Measurements from ENCODE around the gene LHPP.

Gene LHPP

GRCh38 chr10:124505279-124505678 is 43.7 kb downstream of the LHPP start:
- no peak overlapping the region for H4K5ac ChIP-seq (ENCODE audit: low read length)
- H3K4ac ChIP-seq (ENCODE audit: low read depth, low read length) = no peak overlapping the region
- H3K36me3 ChIP-seq (ENCODE audit: control insufficient read depth, insufficient read depth, low read length) = peaks cover 4% of the 10 kb centered on the region
- no peaks in the 10 kb centered on the region for H3K27me3 ChIP-seq (ENCODE audit: insufficient read depth, low read length, poor library complexity)
- no peak overlapping the region for H3K18ac ChIP-seq (ENCODE audit: low read length)
- H2AK5ac ChIP-seq (ENCODE audit: low read length) = no peak overlapping the region
- H2BK5ac ChIP-seq (ENCODE audit: low read length) = no peak overlapping the region
- no peaks in the 10 kb centered on the region for H3K79me2 ChIP-seq (ENCODE audit: control insufficient read depth, insufficient read depth, low read length)
- WGBS (ENCODE audit: extremely low coverage, insufficient coverage, low lambda C conversion rate) = no CpG with 5 or more reads among the region's 2 CpGs
- no peak overlapping the region for H3K27ac ChIP-seq (ENCODE audit: low read depth, low read length)
- H2BK15ac ChIP-seq (replicated peaks; ENCODE audit: low read depth) = no peak overlapping the region
- DNase-seq = no peak
- H3K56ac ChIP-seq (ENCODE audit: low read length) = no peak overlapping the region
- no peak overlapping the region for H4K8ac ChIP-seq (ENCODE audit: low read depth, low read length)
- H3K4me2 ChIP-seq (ENCODE audit: low read length) = no peak overlapping the region
- H3K9ac ChIP-seq (ENCODE audit: low read length) = no peak overlapping the region
- H3K4me1 ChIP-seq (ENCODE audit: control insufficient read depth, low read depth, low read length) = no peaks in the 10 kb centered on the region
- no peak overlapping the region for H2BK120ac ChIP-seq (ENCODE audit: low read depth, low read length)
- no peak overlapping the region for H3K4me3 ChIP-seq (ENCODE audit: low read length)
- H3K23ac ChIP-seq (ENCODE audit: low read length) = no peak overlapping the region
- H3K79me1 ChIP-seq (ENCODE audit: low read length) = no peaks in the 10 kb centered on the region

- H2BK15ac ChIP-seq (replicated peaks; ENCODE audit: low read depth) = no peak overlapping the region
- H4K5ac ChIP-seq (ENCODE audit: low read length) = no peak overlapping the region
- no peak overlapping the region for H3K4ac ChIP-seq (ENCODE audit: low read depth, low read length)
- no peak overlapping the region for H3K18ac ChIP-seq (ENCODE audit: low read length)
- no peaks in the 10 kb centered on the region for H3K4me1 ChIP-seq (ENCODE audit: control insufficient read depth, low read depth, low read length)
- no peak overlapping the region for H3K56ac ChIP-seq (ENCODE audit: low read length)
- DNase-seq = no peak
- no peak overlapping the region for H3K23ac ChIP-seq (ENCODE audit: low read length)
- H3K79me2 ChIP-seq (ENCODE audit: control insufficient read depth, insufficient read depth, low read length) = no peaks in the 10 kb centered on the region
- H3K9ac ChIP-seq (ENCODE audit: low read length) = no peak overlapping the region
- no peak overlapping the region for H2BK120ac ChIP-seq (ENCODE audit: low read depth, low read length)
- H3K4me3 ChIP-seq (ENCODE audit: low read length) = no peak overlapping the region
- H3K27me3 ChIP-seq (ENCODE audit: insufficient read depth, low read length, poor library complexity) = no peaks in the 10 kb centered on the region
- no peak overlapping the region for H2BK5ac ChIP-seq (ENCODE audit: low read length)
- H3K27ac ChIP-seq (ENCODE audit: low read depth, low read length) = no peak overlapping the region
- WGBS (ENCODE audit: extremely low coverage, insufficient coverage, low lambda C conversion rate) = no CpG with 5 or more reads among the region's 8 CpGs
- H4K8ac ChIP-seq (ENCODE audit: low read depth, low read length) = no peak overlapping the region
- no peaks in the 10 kb centered on the region for H3K36me3 ChIP-seq (ENCODE audit: control insufficient read depth, insufficient read depth, low read length)
- no peak overlapping the region for H2AK5ac ChIP-seq (ENCODE audit: low read length)
- H3K79me1 ChIP-seq (ENCODE audit: low read length) = no peaks in the 10 kb centered on the region
- no peak overlapping the region for H3K4me2 ChIP-seq (ENCODE audit: low read length)
Measured at GRCh38 chr10:124508070-124508667, 46.5 kb downstream of the LHPP start.

DNA sequence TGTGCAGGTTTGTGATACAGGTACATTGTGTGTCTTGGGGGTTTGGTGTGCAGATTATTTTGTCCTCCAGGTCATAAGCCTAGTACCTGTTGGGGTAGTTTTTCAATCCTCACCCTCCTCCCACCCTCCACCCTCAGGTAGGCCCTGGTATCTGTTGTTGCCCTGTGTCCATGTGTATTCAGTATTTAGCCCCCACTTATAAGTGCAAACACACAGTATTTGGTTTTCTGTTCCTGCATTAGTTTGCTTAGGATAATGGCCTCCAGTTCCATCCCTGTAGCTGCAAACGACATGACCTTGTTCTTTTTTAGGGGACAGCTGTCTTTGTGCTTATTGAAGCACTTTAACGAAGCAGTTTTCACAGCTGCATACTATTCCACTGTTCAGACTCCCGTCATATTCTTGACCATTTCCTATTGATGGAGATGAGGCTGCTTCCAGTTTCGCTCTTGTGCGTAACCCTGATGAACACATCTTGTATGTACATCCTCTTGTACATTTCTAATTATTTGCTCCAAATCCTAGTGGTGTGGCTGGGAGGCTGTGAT is 47.4 kb downstream of the LHPP start:
- no peak overlapping the region for H3K56ac ChIP-seq (ENCODE audit: low read length)
- no CpG with 5 or more reads among the region's 5 CpGs for WGBS (ENCODE audit: extremely low coverage, insufficient coverage, low lambda C conversion rate)
- no peak overlapping the region for H3K27ac ChIP-seq (ENCODE audit: low read depth, low read length)

DNA sequence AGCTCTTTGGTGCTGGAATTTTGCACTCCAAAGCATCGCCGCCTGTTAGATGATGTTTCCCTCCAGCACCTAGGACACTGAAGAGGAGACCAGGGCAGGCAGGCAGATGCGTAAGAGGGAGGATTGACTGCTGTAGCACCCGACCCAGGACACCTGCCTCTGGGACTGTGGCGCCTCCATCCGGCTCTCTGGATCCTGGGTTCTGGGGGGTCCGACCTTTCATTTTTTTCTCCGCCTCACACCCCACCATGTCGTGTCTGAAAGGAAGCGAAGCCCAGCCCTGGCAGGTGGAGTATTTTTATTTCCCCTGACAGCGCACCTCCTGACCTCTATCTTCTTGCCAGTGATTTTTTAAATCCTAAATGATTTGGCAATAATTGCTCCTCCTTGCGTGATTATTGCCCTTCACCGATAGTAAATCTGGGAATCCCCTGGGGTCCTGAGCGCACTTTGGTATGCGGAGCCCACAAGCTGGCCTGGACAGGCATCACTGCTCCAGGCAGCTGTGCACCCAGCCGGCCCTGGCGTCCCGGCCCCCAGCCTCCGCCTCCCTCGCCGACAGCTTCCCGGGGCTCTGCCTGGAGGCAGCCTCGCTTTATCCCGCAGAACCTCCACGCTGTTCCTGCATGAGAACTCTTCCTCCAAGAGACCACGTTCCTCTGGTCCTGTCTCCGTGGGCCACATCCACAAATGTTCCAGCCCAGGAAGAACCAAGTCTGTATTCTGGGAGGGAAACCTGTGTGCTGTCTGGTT is 48.4 kb downstream of the LHPP start:
- no peak overlapping the region for H2BK5ac ChIP-seq (ENCODE audit: low read length)
- no peak overlapping the region for H3K4me2 ChIP-seq (ENCODE audit: low read length)
- H3K79me2 ChIP-seq (ENCODE audit: control insufficient read depth, insufficient read depth, low read length) = no peaks in the 10 kb centered on the region
- H2BK120ac ChIP-seq (ENCODE audit: low read depth, low read length) = no peak overlapping the region
- no peak overlapping the region for H2BK15ac ChIP-seq (replicated peaks; ENCODE audit: low read depth)
- no peak overlapping the region for H3K9ac ChIP-seq (ENCODE audit: low read length)
- no peaks in the 10 kb centered on the region for H3K4me1 ChIP-seq (ENCODE audit: control insufficient read depth, low read depth, low read length)
- WGBS (ENCODE audit: extremely low coverage, insufficient coverage, low lambda C conversion rate) = no CpG with 5 or more reads among the region's 27 CpGs
- H2AK5ac ChIP-seq (ENCODE audit: low read length) = no peak overlapping the region
- H3K36me3 ChIP-seq (ENCODE audit: control insufficient read depth, insufficient read depth, low read length) = no peaks in the 10 kb centered on the region
- no peak overlapping the region for H3K4me3 ChIP-seq (ENCODE audit: low read length)
- H3K79me1 ChIP-seq (ENCODE audit: low read length) = no peaks in the 10 kb centered on the region
- H3K23ac ChIP-seq (ENCODE audit: low read length) = no peak overlapping the region
- H3K27me3 ChIP-seq (ENCODE audit: insufficient read depth, low read length, poor library complexity) = no peaks in the 10 kb centered on the region
- no peak overlapping the region for H4K8ac ChIP-seq (ENCODE audit: low read depth, low read length)
- H3K18ac ChIP-seq (ENCODE audit: low read length) = no peak overlapping the region
- H3K56ac ChIP-seq (ENCODE audit: low read length) = no peak overlapping the region
- no peak overlapping the region for H3K27ac ChIP-seq (ENCODE audit: low read depth, low read length)
- DNase-seq = no peak
- no peak overlapping the region for H3K4ac ChIP-seq (ENCODE audit: low read depth, low read length)
- no peak overlapping the region for H4K5ac ChIP-seq (ENCODE audit: low read length)

More for the DNA sequence above, 47.4 kb downstream of the LHPP start:
- no peak for DNase-seq
- H3K27me3 ChIP-seq (ENCODE audit: insufficient read depth, low read length, poor library complexity) = no peaks in the 10 kb centered on the region
- H3K4ac ChIP-seq (ENCODE audit: low read depth, low read length) = no peak overlapping the region
- no peak overlapping the region for H3K23ac ChIP-seq (ENCODE audit: low read length)
- no peaks in the 10 kb centered on the region for H3K4me1 ChIP-seq (ENCODE audit: control insufficient read depth, low read depth, low read length)
- H2AK5ac ChIP-seq (ENCODE audit: low read length) = no peak overlapping the region
- no peak overlapping the region for H2BK5ac ChIP-seq (ENCODE audit: low read length)
- H4K5ac ChIP-seq (ENCODE audit: low read length) = no peak overlapping the region
- H4K8ac ChIP-seq (ENCODE audit: low read depth, low read length) = no peak overlapping the region
- H3K18ac ChIP-seq (ENCODE audit: low read length) = no peak overlapping the region
- H3K79me1 ChIP-seq (ENCODE audit: low read length) = no peaks in the 10 kb centered on the region
- no peak overlapping the region for H2BK15ac ChIP-seq (replicated peaks; ENCODE audit: low read depth)
- H3K79me2 ChIP-seq (ENCODE audit: control insufficient read depth, insufficient read depth, low read length) = no peaks in the 10 kb centered on the region
- H3K36me3 ChIP-seq (ENCODE audit: control insufficient read depth, insufficient read depth, low read length) = no peaks in the 10 kb centered on the region
- no peak overlapping the region for H3K4me3 ChIP-seq (ENCODE audit: low read length)
- no peak overlapping the region for H2BK120ac ChIP-seq (ENCODE audit: low read depth, low read length)
- H3K9ac ChIP-seq (ENCODE audit: low read length) = no peak overlapping the region
- H3K4me2 ChIP-seq (ENCODE audit: low read length) = no peak overlapping the region

- Histone ChIP-seq H3K4me2 (ENCODE audit: low read length) (no peak overlapping the region), H2AK5ac (ENCODE audit: low read length) (no peak overlapping the region), H3K23ac (ENCODE audit: low read length) (no peak overlapping the region), H4K5ac (ENCODE audit: low read length) (no peak overlapping the region), H3K9ac (ENCODE audit: low read length) (no peak overlapping the region), H3K18ac (ENCODE audit: low read length) (no peak overlapping the region), H3K27ac (ENCODE audit: low read depth, low read length) (no peak overlapping the region), H3K79me1 (ENCODE audit: low read length) (no peaks in the 10 kb centered on the region), H3K56ac (ENCODE audit: low read length) (no peak overlapping the region), H4K8ac (ENCODE audit: low read depth, low read length) (no peak overlapping the region), H2BK5ac (ENCODE audit: low read length) (no peak overlapping the region), H2BK15ac (replicated peaks; ENCODE audit: low read depth) (no peak overlapping the region), H3K79me2 (ENCODE audit: control insufficient read depth, insufficient read depth, low read length) (no peaks in the 10 kb centered on the region), H3K27me3 (ENCODE audit: insufficient read depth, low read length, poor library complexity) (no peaks in the 10 kb centered on the region), H3K4me1 (ENCODE audit: control insufficient read depth, low read depth, low read length) (no peaks in the 10 kb centered on the region), H3K4ac (ENCODE audit: low read depth, low read length) (no peak overlapping the region), H2BK120ac (ENCODE audit: low read depth, low read length) (no peak overlapping the region), H3K36me3 (ENCODE audit: control insufficient read depth, insufficient read depth, low read length) (no peaks in the 10 kb centered on the region), H3K4me3 (ENCODE audit: low read length) (no peak overlapping the region)
- DNase-seq = no peak
- no CpG with 5 or more reads among the region's 10 CpGs for WGBS (ENCODE audit: extremely low coverage, insufficient coverage, low lambda C conversion rate)
Measured at GRCh38 chr10:124510759-124511158, 49.1 kb downstream of the LHPP start.

Data from mesendoderm (in vitro differentiated cells).